Tibial nerve (tissue), 3 donors: ENCODE measurements around the gene ZNF217.
"Not testable (repeated sequence)": the region's sequence is repeated elsewhere in the genome, so short reads cannot be mapped to it uniquely, and the experiment has no call there.

Experiments used
- CTCF ChIP-seq, 5 experiments: fragments of 200-600 bp in 3 of 5; fragments of 450-650 bp in 2 of 5; sonication (generic) in 3 of 5; IDR thresholded peaks; one replicate each; pipeline ENCODE4 v1.5.1; 2016 to 2019; ENCODE audit warnings: antibody characterized with exemption in 5 of 5, mild to moderate bottlenecking in 3 of 5, moderate library complexity in 2 of 5
- POLR2A ChIP-seq, 2 donors: fragments of 450-650 bp; IDR thresholded peaks; one replicate each; pipeline ENCODE4 v1.6.1; 2017; ENCODE audit warnings: antibody characterized with exemption in 2 of 2, mild to moderate bottlenecking in 2 of 2, moderate library complexity in 2 of 2

- not testable (repeated sequence) for TF ChIP-seq CTCF, POLR2A (IDR thresholded peaks at IDR 0.05)
These were observed 8.6 kb downstream of the ZNF217 start for GRCh38 chr20:53585004-53585569.
